NCI-H128 (cell line): ENCODE results near the gene TRIM46.

Experiments
- DNase-seq: peaks from one replicate; lab custom pipeline; 2025; ENCODE audit not compliant: unreplicated experiment; lab: John Stamatoyannopoulos, UW

TRIM46 gene

GRCh38 chr1:155171836-155172731 lies 1.6 kb upstream of the TRIM46 start:
- no peak for DNase-seq

GRCh38 chr1:155172732-155173477 lies 744 bp upstream of the TRIM46 start, which contains the start of gene KRTCAP2:
KRTCAP2 (minus strand) TSS chr1:155173304; CDS start chr1:155173224, 80 bp downstream.
- DNase-seq = peak; percentile 99

GRCh38 chr1:155174324-155175280 lies 953 bp downstream of the TRIM46 start:
- peak; percentile 75 for DNase-seq

- no peak for DNase-seq
These were observed 1.8 kb downstream of the TRIM46 start for GRCh38 chr1:155175281-155175926.

GRCh38 chr1:155175927-155176371 lies 2.3 kb downstream of the TRIM46 start:
- DNase-seq = no peak

- DNase-seq = peak; percentile 63
These were observed 3.0 kb downstream of the TRIM46 start for GRCh38 chr1:155176544-155177071.

GRCh38 chr1:155177192-155177917 lies 3.7 kb downstream of the TRIM46 start:
- DNase-seq = no peak

- DNase-seq = no peak
These were observed 4.3 kb downstream of the TRIM46 start for GRCh38 chr1:155177918-155178281.

GRCh38 chr1:155178441-155179111 lies 4.9 kb downstream of the TRIM46 start:
- no peak for DNase-seq

GRCh38 chr1:155179112-155180031 lies 5.7 kb downstream of the TRIM46 start:
- no peak for DNase-seq

- DNase-seq = no peak
These were observed 7.9 kb downstream of the TRIM46 start for GRCh38 chr1:155181371-155182051.

- no peak for DNase-seq
These were observed 8.5 kb downstream of the TRIM46 start for GRCh38 chr1:155182052-155182550.

- DNase-seq = no peak
These were observed 10.1 kb downstream of the TRIM46 start for GRCh38 chr1:155183775-155184221.

GRCh38 chr1:155184351-155184811 lies 10.7 kb downstream of the TRIM46 start:
- no peak for DNase-seq

- DNase-seq = no peak
These were observed 11.5 kb downstream of the TRIM46 start for GRCh38 chr1:155184835-155185782.

GRCh38 chr1:155185783-155186066 lies 12.1 kb downstream of the TRIM46 start:
- DNase-seq = no peak
